HepG2 (cell line): ENCODE data around the gene CARMIL3. TPM values are rescaled to one million over a fixed set of nuclear protein-coding genes. Genes with fewer than 3 reads are reported as not detected.

Source experiments
- E2F1 ChIP-seq: sonication (generic); formaldehyde crosslinking; IDR thresholded peaks from 2 replicates; pipeline ENCODE4 v1.5.0; 2020; ENCODE audit warnings: missing genetic modification reagents
- ELK4 ChIP-seq: sonication (generic); formaldehyde crosslinking; IDR thresholded peaks from 2 replicates; pipeline ENCODE4 v1.9.0; 2021; ENCODE audit warnings: missing genetic modification reagents, borderline replicate concordance
- FOSL1 ChIP-seq: sonication (generic); formaldehyde crosslinking; IDR thresholded peaks from 2 replicates; pipeline ENCODE4 v1.9.0; 2021; ENCODE audit warnings: missing genetic modification reagents, borderline replicate concordance
- GPN1 ChIP-seq: sonication (generic); formaldehyde crosslinking; IDR thresholded peaks from 2 replicates; pipeline ENCODE4 v1.5.1; 2020; ENCODE audit warnings: missing genetic modification reagents, borderline replicate concordance
- HMGXB4 ChIP-seq, 2 experiments: sonication (generic) in 1 of 2; formaldehyde crosslinking in 1 of 2; IDR thresholded peaks; 2 replicates each; pipeline versions ENCODE4 v1.4.0 to v1.6.1; 2018 to 2020; ENCODE audit warnings: missing genetic modification reagents in 2 of 2, borderline replicate concordance in 1 of 2, low read depth in 1 of 2, mild to moderate bottlenecking in 1 of 2, missing biosample characterization in 1 of 2
- MEIS1 ChIP-seq: sonication (generic); formaldehyde crosslinking; IDR thresholded peaks from 2 replicates; pipeline ENCODE4 v1.9.0; 2021; ENCODE audit warnings: mild to moderate bottlenecking, missing genetic modification reagents, moderate library complexity, borderline replicate concordance
- NFYB ChIP-seq: sonication (generic); formaldehyde crosslinking; IDR thresholded peaks from 2 replicates; pipeline ENCODE4 v1.4.0; 2020; ENCODE audit warnings: missing genetic modification reagents
- REL ChIP-seq: sonication (generic); formaldehyde crosslinking; conservative IDR thresholded peaks from 2 replicates; pipeline ENCODE4 v1.8.0; 2022; ENCODE audit warnings: mild to moderate bottlenecking, missing genetic modification reagents, moderate library complexity
- RXRA ChIP-seq: sonication (generic); formaldehyde crosslinking; IDR thresholded peaks from 2 replicates; pipeline ENCODE4 v1.5.1; 2020; ENCODE audit warnings: missing genetic modification reagents
- SRF ChIP-seq: IDR thresholded peaks from 2 replicates; pipeline ENCODE4 v1.6.1; 2011; ENCODE audit warnings: mild to moderate bottlenecking, low read depth, low read length, moderate library complexity
- TCF7L2 ChIP-seq: IDR thresholded peaks from 2 replicates; pipeline ENCODE4 v1.6.1; 2011; ENCODE audit warnings: mild to moderate bottlenecking, low read depth, low read length, moderate library complexity
- USF2 ChIP-seq, 2 experiments: sonication (generic) in 1 of 2; formaldehyde crosslinking in 1 of 2; IDR thresholded peaks; 2 replicates each; pipeline versions ENCODE4 v1.5.1 to v1.6.1; 2011 to 2020; ENCODE audit warnings: borderline replicate concordance in 1 of 2, low read depth in 1 of 2, low read length in 1 of 2, mild to moderate bottlenecking in 1 of 2, missing genetic modification reagents in 1 of 2, moderate library complexity in 1 of 2
- ZFP41 ChIP-seq: sonication (generic); formaldehyde crosslinking; IDR thresholded peaks from 2 replicates; pipeline ENCODE4 v1.4.0; 2020; ENCODE audit warnings: mild to moderate bottlenecking, missing genetic modification reagents, borderline replicate concordance
- ZGPAT ChIP-seq: IDR thresholded peaks from 2 replicates; pipeline ENCODE4 v1.6.1; 2016; ENCODE audit warnings: mild to moderate bottlenecking
- ZNF235 ChIP-seq: sonication (generic); formaldehyde crosslinking; IDR thresholded peaks from 2 replicates; pipeline ENCODE4 v1.8.1; 2023; ENCODE audit warnings: mild to moderate bottlenecking, missing genetic modification reagents, borderline replicate concordance
- ZNF550 ChIP-seq: sonication (generic); formaldehyde crosslinking; IDR thresholded peaks from 2 replicates; pipeline ENCODE4 v1.4.0; 2020; ENCODE audit warnings: mild to moderate bottlenecking, missing genetic modification reagents, borderline replicate concordance
- polyA plus RNA-seq, 8 experiments: library from polyadenylated mRNA; depleted of rRNA in 3 of 8; stranded (reverse) in 7 of 8; unstranded in 1 of 8; fragments of >200 nt; fragmentation: Illumina TruSeq in 4 of 8; extraction: Trizol in 4 of 8; gene quantifications; 2 replicates each; pipeline versions ENCODE4 v1.2.1 to v1.2.3, GENCODE V29; 2011 to 2016; ENCODE audit warnings: low read depth in 4 of 8, missing spikeins in 1 of 8, mixed read lengths in 1 of 8; ENCODE audit not compliant: insufficient read depth in 1 of 8
- total RNA-seq, 5 experiments: library from RNA; depleted of rRNA; stranded (reverse); fragments of >200 nt; fragmentation: Illumina TruSeq; extraction: Trizol; gene quantifications; 2 replicates each; pipeline ENCODE4 v1.2.3, GENCODE V29; 2016; ENCODE audit warnings: low read depth in 1 of 5
- TF ChIP-seq, protein P1 (sequence below): sonication (generic); formaldehyde crosslinking; IDR thresholded peaks from 2 replicates; pipeline ENCODE4 v1.5.1; 2020; ENCODE audit warnings: mild to moderate bottlenecking, moderate library complexity, missing genetic modification reagents

The CARMIL3 gene
- total and polyA plus RNA-seq, 2 of the 13 experiments (the other 11 are each of a cell fraction or from before 2014, with no cell fraction given): 0.27 to 0.55 TPM

- TF ChIP-seq REL (no peak), RXRA (CRISPR knock-in tag) (0 out of 2 replicates have a peak, but pooled peaks have one; percentile 6), ZFP41 (0 out of 2 replicates have a peak, but pooled peaks have one; percentile 1), USF2 (IDR thresholded peaks at IDR 0.05; ENCODE audit: low read depth, low read length) (no peak), USF2 (CRISPR knock-in tag; IDR thresholded peaks at IDR 0.05; ENCODE audit: borderline replicate concordance) (no peak), NFYB (CRISPR knock-in tag) (no peak), TCF7L2 (no peak), ELK4 (CRISPR knock-in tag) (0 out of 2 replicates have a peak, but pooled peaks have one; percentile 32), ZNF235 (CRISPR knock-in tag) (0 out of 2 replicates have a peak, but pooled peaks have one; percentile 1), GPN1 (CRISPR knock-in tag) (no peak), HMGXB4 (CRISPR knock-in tag; IDR thresholded peaks at IDR 0.05; ENCODE audit: borderline replicate concordance in 1 of 2, low read depth in 1 of 2) (peak in 1 of 2 experiments; percentile 48; a peak in 1 of 4 replicates), MEIS1 (CRISPR knock-in tag) (peak; percentile 52; the same call in 1 of the 2 replicates), ZNF550 (CRISPR knock-in tag) (no peak; the same call in 1 of the 2 replicates), SRF (no peak), E2F1 (CRISPR knock-in tag) (no peak), ZGPAT (0 out of 2 replicates have a peak, but pooled peaks have one; percentile 43), FOSL1 (CRISPR knock-in tag) (no peak)
- TF ChIP-seq, protein P1, sequence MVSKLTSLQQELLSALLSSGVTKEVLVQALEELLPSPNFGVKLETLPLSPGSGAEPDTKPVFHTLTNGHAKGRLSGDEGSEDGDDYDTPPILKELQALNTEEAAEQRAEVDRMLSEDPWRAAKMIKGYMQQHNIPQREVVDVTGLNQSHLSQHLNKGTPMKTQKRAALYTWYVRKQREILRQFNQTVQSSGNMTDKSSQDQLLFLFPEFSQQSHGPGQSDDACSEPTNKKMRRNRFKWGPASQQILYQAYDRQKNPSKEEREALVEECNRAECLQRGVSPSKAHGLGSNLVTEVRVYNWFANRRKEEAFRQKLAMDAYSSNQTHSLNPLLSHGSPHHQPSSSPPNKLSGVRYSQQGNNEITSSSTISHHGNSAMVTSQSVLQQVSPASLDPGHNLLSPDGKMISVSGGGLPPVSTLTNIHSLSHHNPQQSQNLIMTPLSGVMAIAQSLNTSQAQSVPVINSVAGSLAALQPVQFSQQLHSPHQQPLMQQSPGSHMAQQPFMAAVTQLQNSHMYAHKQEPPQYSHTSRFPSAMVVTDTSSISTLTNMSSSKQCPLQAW (CRISPR knock-in tag): peak; percentile 68; the same call in 1 of the 2 replicates
Observed at GRCh38 chr14:24081739-24082211, 30.0 kb downstream of the CARMIL3 start (continued).
